ENCODE measurements around the gene CD302.

CD302 gene

DNA sequence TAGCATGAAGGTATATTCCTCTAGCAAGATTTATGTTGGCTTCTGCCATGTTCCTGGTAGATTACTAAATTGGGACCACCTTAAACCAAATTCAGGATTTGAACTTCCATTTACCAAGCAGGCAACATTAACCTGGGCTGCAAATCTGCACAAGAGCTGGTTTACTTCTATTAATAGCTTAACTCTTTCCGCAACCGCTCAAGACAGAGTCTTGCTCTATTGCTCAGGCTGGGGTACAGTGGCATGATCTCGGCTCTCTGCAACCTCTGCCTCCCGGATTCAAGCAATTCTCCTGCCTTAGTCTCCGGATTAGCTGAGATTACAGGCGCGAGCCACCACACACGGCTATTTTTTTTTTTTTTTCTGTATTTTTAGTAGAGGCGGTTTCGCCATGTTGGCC lies 77.3 kb downstream of the CD302 start:
- Mint-ChIP-seq H3K36me3 (peaks cover 71% of the 10 kb centered on the region), H3K9me3 (peaks cover 8% of the 10 kb centered on the region), H3K27me3 (no peaks in the 10 kb centered on the region), H3K4me3 (no peak overlapping the region), H3K27ac (no peak overlapping the region), H3K4me1 (peaks cover 51% of the 10 kb centered on the region)
- CTCF ChIA-PET: no interaction called here
- no peak for DNase-seq
